Mesenchymal stem cell (in vitro differentiated cells and primary cell): ENCODE measurements around the gene ERBB4.
A peak's percentile ranks its signal among the peaks of the same experiment; 100 is the strongest.

Experiments
- DNase-seq: peaks from one replicate; pipeline ENCODE4 v3.0.0-alpha.2; 2013
- H2AFZ ChIP-seq: one replicate; pipeline ENCODE4 v1.6.1; 2013; ENCODE audit warnings: low read depth, mild to moderate bottlenecking, control low read depth, inconsistent platforms, low read length, moderate library complexity
- H2AK5ac ChIP-seq: 2 replicates; pipeline ENCODE4 v1.6.1; 2013; ENCODE audit warnings: low read length, moderate library complexity, mild to moderate bottlenecking, inconsistent platforms; ENCODE audit not compliant: severe bottlenecking
- H2BK120ac ChIP-seq: one replicate; pipeline ENCODE4 v1.6.1; 2013; ENCODE audit warnings: low read depth, mild to moderate bottlenecking, inconsistent platforms, low read length, moderate library complexity
- H2BK12ac ChIP-seq, 2 experiments: one replicate each; pipeline ENCODE4 v1.6.1; 2013; ENCODE audit warnings: inconsistent platforms in 2 of 2, low read length in 2 of 2, mild to moderate bottlenecking in 2 of 2, moderate library complexity in 2 of 2, control low read depth in 1 of 2
- H2BK15ac ChIP-seq: one replicate; pipeline ENCODE4 v1.6.1; 2013; ENCODE audit warnings: mild to moderate bottlenecking, low read depth, inconsistent platforms; ENCODE audit not compliant: poor library complexity, severe bottlenecking
- H2BK5ac ChIP-seq: 2 replicates; pipeline ENCODE4 v1.6.1; 2013; ENCODE audit warnings: low read depth, mild to moderate bottlenecking, low read length, control low read depth, inconsistent platforms; ENCODE audit not compliant: poor library complexity, severe bottlenecking
- H3K14ac ChIP-seq, 2 experiments: one replicate each; pipeline ENCODE4 v1.6.1; 2013; ENCODE audit warnings: inconsistent platforms in 2 of 2, low read length in 2 of 2, control low read depth in 1 of 2, mild to moderate bottlenecking in 1 of 2, moderate library complexity in 1 of 2
- H3K18ac ChIP-seq, 2 experiments: one replicate each; pipeline ENCODE4 v1.6.1; 2013; ENCODE audit warnings: inconsistent platforms in 2 of 2, low read length in 2 of 2, control low read depth in 1 of 2, low read depth in 1 of 2, mild to moderate bottlenecking in 1 of 2
- H3K23ac ChIP-seq, 2 experiments: one replicate each; pipeline ENCODE4 v1.6.1; 2013; ENCODE audit warnings: inconsistent platforms in 2 of 2, low read length in 2 of 2, mild to moderate bottlenecking in 2 of 2, moderate library complexity in 2 of 2, control low read depth in 1 of 2
- H3K27ac ChIP-seq: 2 replicates; pipeline ENCODE4 v1.5.1; 2013; ENCODE audit warnings: mild to moderate bottlenecking, moderate library complexity, low read length, control low read depth, inconsistent platforms; ENCODE audit not compliant: poor library complexity, severe bottlenecking
- H3K27me3 ChIP-seq, 2 experiments: 2 replicates each; pipeline versions ENCODE4 v1.6.1 to v1.7.0; 2013; ENCODE audit warnings: low read length in 2 of 2, mild to moderate bottlenecking in 2 of 2, moderate library complexity in 2 of 2, control low read depth in 1 of 2, inconsistent platforms in 1 of 2; ENCODE audit not compliant: control insufficient read depth in 1 of 2, insufficient read depth in 1 of 2
- H3K36me3 ChIP-seq, 2 experiments: 2 replicates each; pipeline versions ENCODE4 v1.6.1 to v1.7.0; 2013; ENCODE audit warnings: low read length in 2 of 2, control low read depth in 1 of 2, inconsistent platforms in 1 of 2, low read depth in 1 of 2, mild to moderate bottlenecking in 1 of 2; ENCODE audit not compliant: insufficient read depth in 2 of 2, control insufficient read depth in 1 of 2
- H3K4ac ChIP-seq, 2 experiments: one replicate each; pipeline ENCODE4 v1.6.1; 2013; ENCODE audit warnings: inconsistent platforms in 2 of 2, low read length in 2 of 2, mild to moderate bottlenecking in 2 of 2, moderate library complexity in 2 of 2, control low read depth in 1 of 2, low read depth in 1 of 2
- H3K4me1 ChIP-seq: 2 replicates; pipeline ENCODE4 v1.6.1; 2013; ENCODE audit warnings: low read depth, low read length, control low read depth; ENCODE audit not compliant: control insufficient read depth, insufficient read depth
- H3K4me2 ChIP-seq: 2 replicates; pipeline ENCODE4 v1.6.1; 2013; ENCODE audit warnings: low read length, mild to moderate bottlenecking, inconsistent platforms; ENCODE audit not compliant: poor library complexity, severe bottlenecking
- H3K4me3 ChIP-seq, 2 experiments: 2 replicates each; pipeline versions ENCODE4 v1.5.1 to v1.7.0; 2013; ENCODE audit warnings: low read length in 2 of 2, mild to moderate bottlenecking in 2 of 2, control low read depth in 1 of 2, low read depth in 1 of 2; ENCODE audit not compliant: insufficient read depth in 1 of 2
- H3K79me1 ChIP-seq: replicated peaks from 2 replicates; pipeline ENCODE4 v1.6.1; 2013; ENCODE audit warnings: mild to moderate bottlenecking, control low read depth, low read length, inconsistent platforms; ENCODE audit not compliant: poor library complexity, severe bottlenecking
- H3K9ac ChIP-seq: 2 replicates; pipeline ENCODE4 v1.7.0; 2013; ENCODE audit warnings: mild to moderate bottlenecking, low read length, moderate library complexity
- H3K9me3 ChIP-seq: 2 replicates; pipeline ENCODE4 v1.7.0; 2013; ENCODE audit warnings: mild to moderate bottlenecking, low read length; ENCODE audit not compliant: control insufficient read depth
- H4K8ac ChIP-seq: one replicate; pipeline ENCODE4 v1.6.1; 2013; ENCODE audit warnings: inconsistent platforms, mild to moderate bottlenecking, low read length, moderate library complexity
- H4K91ac ChIP-seq: one replicate; pipeline ENCODE4 v1.6.1; 2013; ENCODE audit warnings: mild to moderate bottlenecking, low read length, inconsistent platforms
- WGBS: methylation state at CpG from one replicate; pipeline ENCODE4 v1.1.7; 2013; ENCODE audit warnings: mixed read lengths; 5-methylcytosine and 5-hydroxymethylcytosine counted together

ERBB4 gene

DNA sequence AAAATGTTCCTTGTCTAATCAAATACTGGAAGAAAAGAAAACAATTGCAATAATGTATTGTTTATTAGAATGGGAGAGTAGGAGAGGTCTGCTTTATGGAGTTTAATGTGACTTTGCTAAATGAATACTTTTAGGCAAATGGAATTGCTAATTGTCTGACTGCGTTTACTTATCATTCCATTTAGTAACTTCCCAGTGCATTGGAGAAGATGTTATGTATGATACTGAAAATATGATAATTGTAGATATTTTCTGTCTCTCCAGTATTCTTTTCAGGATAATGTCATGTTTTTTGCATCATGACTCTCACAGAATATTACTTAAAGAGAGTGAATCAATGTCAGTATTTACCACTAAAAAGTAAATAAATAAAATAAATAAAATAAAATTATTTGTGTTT, 8.1 kb upstream of the ERBB4 start:
- Histone ChIP-seq H4K8ac (no peak overlapping the region), H3K23ac (no peak overlapping the region)
- WGBS: no CpG with 5 or more reads among the region's 1 CpG

DNA sequence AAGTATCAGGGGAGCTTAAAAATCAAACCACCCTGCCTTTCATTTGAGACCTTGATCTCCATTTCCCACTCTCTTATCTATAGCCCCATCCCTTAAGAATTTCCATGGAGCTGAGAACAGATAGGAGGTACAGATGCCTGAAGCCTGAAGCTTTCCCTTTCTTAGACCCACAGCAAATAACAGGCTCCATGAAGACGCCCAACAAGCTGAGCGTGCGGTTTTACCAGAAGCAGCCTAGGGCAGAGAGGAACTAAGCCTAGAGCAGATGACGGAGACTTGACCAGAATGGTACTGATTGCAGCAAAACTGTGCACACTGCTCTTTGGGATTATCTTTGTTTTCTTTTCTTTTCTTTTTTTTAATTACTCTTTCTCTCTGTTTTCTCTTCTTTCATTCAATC, 1.7 kb upstream of the ERBB4 start:
- H3K79me1 ChIP-seq: no peaks in the 10 kb centered on the region
- peaks cover 32% of the 10 kb centered on the region for H3K4me1 ChIP-seq
- no peak overlapping the region for H3K27ac ChIP-seq
- no peak overlapping the region for H2BK120ac ChIP-seq
- H2AK5ac ChIP-seq: no peak overlapping the region
- H2BK12ac ChIP-seq: no peak overlapping the region
- H3K9ac ChIP-seq: no peak overlapping the region
- no peak overlapping the region for H4K8ac ChIP-seq
- H2BK5ac ChIP-seq: no peak overlapping the region
- H3K18ac ChIP-seq: no peak overlapping the region
- H3K14ac ChIP-seq: no peak overlapping the region
- no peak overlapping the region for H2AFZ ChIP-seq
- H3K9me3 ChIP-seq: no peaks in the 10 kb centered on the region
- H3K4me2 ChIP-seq: no peak overlapping the region
- 82% methylated on average over 4 of the region's 4 CpGs for WGBS
- DNase-seq: no peak
- H3K4me3 ChIP-seq: no peak overlapping the region
- H3K4ac ChIP-seq: no peak overlapping the region
- H4K91ac ChIP-seq: no peak overlapping the region
- peaks cover 0 to 2% of the 10 kb centered on the region in 2 experiments for H3K36me3 ChIP-seq
- no peak overlapping the region for H3K23ac ChIP-seq
- H3K27me3 ChIP-seq: peaks cover 15 to 36% of the 10 kb centered on the region in 2 experiments
- H2BK15ac ChIP-seq: no peak overlapping the region

More for the DNA sequence above, 8.1 kb upstream of the ERBB4 start:
- no peak overlapping the region for H3K27ac ChIP-seq
- no peaks in the 10 kb centered on the region for H3K9me3 ChIP-seq
- no peak overlapping the region for H3K14ac ChIP-seq
- no peak overlapping the region for H3K9ac ChIP-seq
- no peak overlapping the region for H4K91ac ChIP-seq
- no peaks in the 10 kb centered on the region for H3K36me3 ChIP-seq
- no peak overlapping the region for H2BK12ac ChIP-seq
- H3K4me3 ChIP-seq: no peak overlapping the region
- no peaks in the 10 kb centered on the region for H3K79me1 ChIP-seq
- no peak overlapping the region for H2BK15ac ChIP-seq
- H2AFZ ChIP-seq: no peak overlapping the region
- H3K4ac ChIP-seq: no peak overlapping the region
- H2BK120ac ChIP-seq: no peak overlapping the region
- no peak for DNase-seq
- no peak overlapping the region for H3K18ac ChIP-seq
- no peaks in the 10 kb centered on the region for H3K4me1 ChIP-seq
- H3K4me2 ChIP-seq: no peak overlapping the region
- H3K27me3 ChIP-seq: no peaks in the 10 kb centered on the region
- H2BK5ac ChIP-seq: no peak overlapping the region
- no peak overlapping the region for H2AK5ac ChIP-seq

DNA sequence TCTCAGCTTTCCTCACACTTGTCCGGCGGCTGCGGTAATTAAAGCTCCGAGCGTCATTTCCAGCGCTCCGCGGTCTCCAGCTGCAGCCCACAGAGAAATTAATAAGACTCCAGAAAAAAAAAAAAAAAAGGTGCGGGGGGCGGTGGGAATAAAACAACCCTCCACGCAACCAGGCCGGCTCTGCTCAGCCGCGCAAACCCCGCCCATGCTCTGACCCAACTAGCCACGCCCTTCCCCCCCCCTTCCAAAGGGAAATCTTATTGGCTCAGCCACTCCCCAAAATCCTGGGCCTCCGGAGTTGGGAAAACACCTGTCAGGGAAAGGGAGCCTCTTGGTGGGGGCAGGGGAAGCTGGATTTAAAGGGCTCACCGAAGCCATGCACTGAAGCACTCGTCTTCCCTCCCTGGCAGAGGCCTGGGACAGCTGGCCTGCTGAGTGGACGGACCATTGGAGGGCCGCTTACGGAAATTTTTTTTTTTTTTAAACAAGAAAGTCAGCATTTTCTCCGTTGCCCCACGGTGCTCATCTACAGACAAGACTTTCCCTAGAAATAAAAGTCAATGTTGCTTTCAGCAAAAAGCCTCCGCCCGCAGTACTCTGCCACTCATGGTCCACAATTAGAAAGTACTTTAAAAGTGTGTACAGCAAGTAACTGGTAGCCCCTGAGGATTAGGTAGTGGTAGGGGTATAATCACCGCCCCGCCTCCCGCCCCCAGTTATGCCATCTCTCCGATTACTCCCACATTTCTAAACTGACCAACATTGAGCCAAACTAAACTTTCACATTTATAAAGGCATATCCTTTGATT, 674 bp upstream of the ERBB4 start:
- Histone ChIP-seq H3K9me3 (no peaks in the 10 kb centered on the region), H2AK5ac (no peak overlapping the region)
- 16% methylated on average over 8 of the region's 30 CpGs for WGBS

DNA sequence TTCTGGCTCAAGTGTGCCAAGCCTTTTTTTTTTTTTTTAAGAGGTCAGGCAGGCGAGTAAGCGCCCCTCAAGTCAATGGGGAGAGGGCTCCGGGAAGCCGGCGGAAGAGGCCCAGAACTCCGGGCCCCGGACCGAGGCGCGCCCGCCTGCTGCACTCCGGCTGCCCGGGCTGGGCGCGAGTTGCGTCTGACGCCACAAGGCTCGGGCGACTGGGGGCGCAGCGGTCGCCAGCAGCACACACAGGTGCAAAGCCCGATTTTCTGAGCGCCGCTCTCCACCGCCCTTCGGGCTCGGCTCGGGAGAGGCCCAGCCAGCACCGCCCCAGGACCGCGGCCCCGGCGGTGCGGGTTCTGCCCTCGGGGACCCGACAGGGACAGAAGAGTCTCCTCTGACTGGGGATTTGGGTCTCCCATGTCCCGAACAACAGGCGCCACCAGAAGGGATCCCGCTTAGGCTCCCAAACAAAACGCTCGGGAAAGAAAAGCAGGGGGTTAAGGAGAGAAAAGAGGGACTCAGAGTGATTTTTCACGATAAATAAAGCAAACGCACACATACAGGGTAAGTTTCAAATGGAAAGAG, 787 bp downstream of the ERBB4 start:
- Histone ChIP-seq H4K91ac (no peak overlapping the region), H2BK5ac (no peak overlapping the region)

More for the DNA sequence above, 674 bp upstream of the ERBB4 start:
- Histone ChIP-seq H4K8ac (no peak overlapping the region), H3K4ac (no peak overlapping the region), H3K9ac (peak overlapping the region; percentile 43), H2BK120ac (no peak overlapping the region), H3K27me3 (peaks cover 15 to 37% of the 10 kb centered on the region in 2 experiments), H3K23ac (no peak overlapping the region), H4K91ac (no peak overlapping the region), H3K27ac (no peak overlapping the region), H3K79me1 (no peaks in the 10 kb centered on the region), H3K18ac (no peak overlapping the region), H2BK12ac (no peak overlapping the region), H3K4me3 (peak overlapping the region; percentile 65 to 85), H3K4me2 (peak overlapping the region; percentile 100), H2AFZ (peak overlapping the region; percentile 51), H3K4me1 (peaks cover 32% of the 10 kb centered on the region), H3K14ac (no peak overlapping the region), H2BK15ac (no peak overlapping the region), H2BK5ac (no peak overlapping the region), H3K36me3 (peaks cover 0 to 2% of the 10 kb centered on the region in 2 experiments)
- DNase-seq: peak; percentile 33

More for the DNA sequence above, 787 bp downstream of the ERBB4 start:
- H3K14ac ChIP-seq: no peak overlapping the region
- H3K4me3 ChIP-seq: peak overlapping the region; percentile 65 to 85
- WGBS: under 1% methylated on average over 44 of the region's 44 CpGs
- peaks cover 0 to 2% of the 10 kb centered on the region in 2 experiments for H3K36me3 ChIP-seq
- no peak overlapping the region for H3K9ac ChIP-seq
- H3K18ac ChIP-seq: no peak overlapping the region
- H3K4me1 ChIP-seq: peaks cover 32% of the 10 kb centered on the region
- no peak overlapping the region for H2AFZ ChIP-seq
- H2BK12ac ChIP-seq: no peak overlapping the region
- H3K9me3 ChIP-seq: no peaks in the 10 kb centered on the region
- no peak overlapping the region for H3K4ac ChIP-seq
- H3K27me3 ChIP-seq: peaks cover 15 to 37% of the 10 kb centered on the region in 2 experiments
- no peaks in the 10 kb centered on the region for H3K79me1 ChIP-seq
- DNase-seq: peak; percentile 30
- no peak overlapping the region for H2AK5ac ChIP-seq
- no peak overlapping the region for H3K23ac ChIP-seq
- no peak overlapping the region for H3K27ac ChIP-seq
- no peak overlapping the region for H2BK120ac ChIP-seq
- no peak overlapping the region for H4K8ac ChIP-seq
- H3K4me2 ChIP-seq: peak overlapping the region; percentile 100
- no peak overlapping the region for H2BK15ac ChIP-seq
